GM19328 (cell line): ENCODE measurements around the gene OXT.
"Not testable (repeated sequence)": the region's sequence is repeated elsewhere in the genome, so short reads cannot be mapped to it uniquely, and the experiment has no call there.

Source experiments
- ATAC-seq: cut with Tn5 transposase; IDR thresholded peaks from one replicate; pipeline ENCODE4 v1.9.1; 2021; ENCODE audit warnings: mild to moderate bottlenecking, moderate library complexity; ENCODE audit not compliant: unreplicated experiment

OXT gene

GRCh38 chr20:3109350-3110302 is 38.2 kb downstream of the OXT start:
- no peak for ATAC-seq

DNA sequence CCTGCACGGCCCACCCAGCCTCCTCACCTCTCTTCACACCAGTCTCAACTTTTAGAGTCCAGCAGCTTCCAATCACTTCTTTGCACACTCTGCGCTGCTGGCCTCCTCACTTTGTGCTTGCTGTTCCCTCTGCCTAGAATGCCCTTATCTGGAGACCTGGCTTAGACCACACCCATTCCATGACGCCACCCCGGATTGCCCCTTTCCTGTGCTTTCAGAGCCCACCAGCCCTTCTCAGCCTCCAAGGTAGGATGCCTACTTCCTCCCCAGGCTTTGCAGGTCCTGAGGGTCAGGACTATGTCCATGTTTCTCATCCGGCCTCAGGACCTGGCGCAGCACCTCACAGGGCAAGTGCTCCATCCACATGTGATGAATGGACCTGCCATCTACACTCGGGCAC is 40.1 kb downstream of the OXT start:
- ATAC-seq, result no peak

DNA sequence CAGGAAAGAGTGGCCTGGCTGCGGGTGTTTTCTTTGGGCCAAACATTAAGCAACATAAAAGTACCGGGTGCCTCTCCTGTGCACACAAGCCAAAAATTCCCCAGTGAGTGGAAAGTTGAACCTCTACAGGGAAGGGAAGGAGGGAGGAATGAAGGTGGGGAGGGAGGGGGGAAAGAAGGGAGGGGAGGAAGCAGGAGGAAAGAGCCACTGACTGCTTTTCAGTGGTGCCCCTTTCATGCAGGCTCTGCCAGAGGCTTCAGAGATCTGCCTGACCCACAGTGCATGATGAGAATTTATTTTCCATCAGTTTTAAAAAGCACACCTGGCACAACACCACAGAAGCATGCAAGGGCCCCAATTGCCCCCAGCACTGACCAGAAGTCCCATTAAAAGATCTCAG is 40.6 kb downstream of the OXT start:
- ATAC-seq, result no peak

DNA sequence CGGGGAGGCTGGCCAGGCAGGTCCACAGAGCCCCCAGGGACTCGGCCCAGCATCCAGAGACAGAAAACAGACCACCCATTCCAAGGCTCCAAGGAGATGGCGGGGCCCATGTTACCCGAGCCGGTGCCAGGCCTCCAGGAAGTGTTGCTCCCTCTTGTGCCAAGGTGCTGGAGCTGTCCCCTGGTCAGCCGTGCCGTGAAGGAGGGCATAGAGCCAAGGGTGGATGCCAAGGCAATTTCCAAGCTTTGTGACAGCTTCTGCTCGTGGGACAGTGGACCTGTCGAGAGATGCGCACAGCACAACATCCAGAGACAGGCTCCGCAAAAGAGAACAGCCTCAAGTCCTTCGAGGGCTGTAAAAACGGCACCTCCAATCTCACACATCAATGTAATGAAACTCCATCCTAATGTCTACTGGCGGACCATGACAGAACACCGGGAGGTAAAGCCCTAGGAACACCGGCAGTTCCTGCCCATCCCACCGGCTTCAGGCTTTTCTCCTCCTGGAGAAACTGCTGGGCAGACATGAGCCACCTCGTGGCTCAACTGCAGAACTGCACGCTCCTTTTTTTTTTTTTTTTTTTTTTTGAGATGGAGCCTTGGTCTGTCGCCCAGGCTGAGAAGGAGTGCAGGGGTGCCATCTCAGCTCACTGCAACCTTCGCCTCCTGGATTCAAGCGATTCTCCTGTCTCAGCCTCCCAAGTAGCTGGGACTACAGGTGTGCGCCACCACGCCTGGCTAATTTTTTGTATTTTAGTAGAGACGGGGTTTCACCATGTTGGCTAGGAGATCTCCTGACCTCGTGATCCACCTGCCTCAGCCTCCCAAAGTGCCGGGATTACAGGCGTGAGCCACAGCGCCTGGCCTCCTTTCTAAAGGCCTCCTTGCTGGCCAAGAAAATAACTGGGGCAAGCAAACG is 44.0 kb downstream of the OXT start:
- ATAC-seq, result no peak

GRCh38 chr20:3116341-3116740 is 44.9 kb downstream of the OXT start:
- no peak for ATAC-seq

DNA sequence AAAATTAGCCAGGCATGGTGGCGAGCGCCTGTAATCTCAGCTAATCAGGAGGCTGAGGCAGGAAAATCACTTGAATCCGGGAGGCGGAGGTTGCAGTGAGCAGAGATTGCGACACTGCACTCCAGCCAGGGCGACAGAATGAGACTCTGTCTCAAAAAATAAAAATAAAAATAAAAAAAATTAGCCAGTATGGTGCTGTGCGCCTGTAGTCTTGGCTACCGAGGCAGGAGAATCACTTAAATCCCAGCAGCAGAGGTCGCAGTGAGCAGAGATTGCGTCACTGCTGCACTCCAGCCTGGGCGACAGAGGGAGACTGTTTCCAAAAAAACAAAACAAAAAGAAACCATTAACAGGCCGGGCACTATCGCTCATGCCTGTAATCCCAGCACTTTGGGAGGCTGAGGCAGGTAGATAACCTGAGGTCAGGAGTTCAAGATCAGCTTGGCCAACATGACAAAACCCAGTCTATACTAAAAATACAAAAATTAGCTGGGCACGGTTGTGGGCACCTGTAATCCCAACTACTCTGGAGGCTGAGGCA is 46.5 kb downstream of the OXT start:
- ATAC-seq, result not testable (repeated sequence)

- no peak for ATAC-seq
Observed at GRCh38 chr20:3119044-3119443, 47.6 kb downstream of the OXT start.

- ATAC-seq, result no peak
Observed at GRCh38 chr20:3121271-3121911, 50.0 kb downstream of the OXT start.
